GM18909 (cell line): ENCODE results near the gene APRT.
A peak's percentile ranks its signal among the peaks of the same experiment; 100 is the strongest.
"Not testable (repeated sequence)": the region's sequence is repeated elsewhere in the genome, so short reads cannot be mapped to it uniquely, and the experiment has no call there.

Source experiments
- ATAC-seq: cut with Tn5 transposase; IDR thresholded peaks from one replicate; pipeline ENCODE4 v1.9.1; 2021; ENCODE audit warnings: mild to moderate bottlenecking; ENCODE audit not compliant: unreplicated experiment, poor library complexity

The APRT gene

DNA sequence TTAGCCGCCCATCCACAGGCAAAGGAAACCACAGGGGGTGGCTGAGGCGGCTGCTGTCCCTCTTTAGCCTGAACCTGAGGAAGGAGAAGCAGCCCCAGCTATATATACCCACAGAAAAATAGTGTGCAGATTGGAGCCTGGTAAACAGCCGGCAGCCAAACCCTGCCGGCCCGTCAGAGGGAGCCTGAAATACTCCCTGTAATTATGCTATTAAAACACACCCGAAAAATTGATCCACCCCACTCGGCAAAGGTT, 33.5 kb downstream of the APRT start:
- no peak for ATAC-seq

DNA sequence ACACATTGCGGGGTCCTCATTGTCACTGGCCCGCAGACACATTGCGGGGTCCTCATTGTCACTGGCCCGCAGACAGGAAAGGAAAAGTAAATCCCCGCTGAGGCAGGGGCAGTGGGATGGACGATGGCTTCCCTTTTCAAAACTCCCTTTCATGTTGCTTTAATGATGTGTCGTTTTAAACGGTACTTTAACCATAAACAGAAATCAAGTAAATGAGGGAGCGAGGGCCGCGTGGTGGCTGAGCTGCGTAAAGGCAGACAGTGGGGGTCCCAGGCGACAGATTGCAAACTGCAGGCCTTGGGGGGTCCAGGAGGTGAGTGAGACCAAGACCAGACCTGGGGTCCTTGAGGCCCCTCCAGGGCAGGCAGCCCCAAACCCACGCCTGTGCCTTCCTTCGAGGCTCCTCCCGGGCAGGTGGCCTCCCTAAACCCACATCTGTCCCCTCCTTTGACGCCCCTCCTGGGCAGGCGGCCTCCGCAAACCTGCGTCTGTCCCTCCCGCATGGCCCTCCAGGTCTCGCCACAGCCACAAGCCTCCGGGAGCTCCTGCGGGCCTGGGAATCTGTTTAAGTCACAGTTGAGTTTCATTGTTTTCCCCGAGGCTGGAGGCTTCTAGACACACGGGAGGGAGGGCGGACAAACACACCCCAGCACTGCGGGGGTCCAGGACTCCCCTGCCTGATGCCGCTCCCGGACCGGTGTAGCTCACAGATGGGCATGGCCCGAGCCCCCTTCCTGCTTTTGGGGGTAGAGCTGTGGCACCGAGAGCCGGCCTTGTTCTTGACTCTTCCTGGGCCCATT, 34.1 kb downstream of the APRT start:
- no peak for ATAC-seq

DNA sequence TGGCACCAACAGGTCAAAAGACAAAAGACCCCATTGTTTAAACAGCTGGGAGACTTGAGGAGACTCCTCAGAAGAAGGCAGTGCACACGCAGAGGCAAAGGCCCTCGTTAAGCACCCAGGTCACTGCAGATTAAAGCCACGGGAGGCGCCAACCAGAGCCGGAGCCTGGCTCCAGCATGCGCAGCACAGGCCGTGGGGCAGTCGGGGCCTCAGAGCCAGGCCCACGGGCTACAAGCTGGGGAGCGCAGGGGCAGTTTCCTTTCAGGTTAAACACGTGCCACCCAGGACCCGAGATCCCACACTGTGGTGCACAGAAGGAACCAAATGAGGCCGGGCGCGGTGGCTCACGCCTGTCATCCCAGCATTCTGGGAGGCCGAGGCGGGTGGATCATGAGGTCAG, 35.9 kb downstream of the APRT start:
- ATAC-seq: no peak

DNA sequence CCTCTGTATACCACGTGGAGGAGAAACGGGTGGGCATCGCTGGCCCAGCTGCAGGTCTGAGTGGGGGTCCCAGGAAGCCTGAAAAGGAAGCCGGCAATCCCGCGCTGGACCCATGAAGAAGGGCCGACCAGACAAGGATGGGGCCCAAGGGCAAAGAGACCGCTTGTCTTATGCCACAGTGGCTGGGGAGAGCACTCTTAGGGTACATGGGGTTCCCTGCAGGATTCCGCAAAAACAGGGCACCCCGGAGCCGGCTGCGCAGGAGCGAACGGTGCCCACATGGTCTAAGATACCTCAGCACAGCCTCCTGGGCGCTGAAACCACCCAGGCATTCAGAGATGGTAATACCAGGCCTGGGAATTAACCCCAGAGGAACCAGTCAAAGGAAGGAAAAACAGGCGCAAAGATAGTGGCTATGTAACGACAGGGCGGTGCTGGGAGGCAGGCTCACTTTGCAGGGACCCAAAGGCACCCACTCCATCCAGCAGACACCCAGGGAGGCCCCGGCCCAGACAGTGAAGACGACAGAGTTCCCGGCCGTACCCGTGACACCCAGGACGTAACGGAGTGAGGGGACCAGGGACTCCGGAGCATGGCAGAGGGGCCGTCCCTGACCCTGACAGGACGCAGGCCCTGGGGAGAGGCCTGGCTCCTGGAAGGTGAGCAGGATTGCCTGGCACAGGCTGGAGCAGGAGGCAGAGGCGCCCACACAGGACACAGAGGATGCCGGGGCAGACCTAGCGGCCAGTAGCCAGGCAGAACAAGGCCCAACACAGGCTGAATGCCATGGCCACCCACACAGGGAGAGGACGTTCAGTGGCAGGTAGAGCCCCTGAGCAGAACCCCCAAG, 37.0 kb downstream of the APRT start:
- no peak for ATAC-seq

DNA sequence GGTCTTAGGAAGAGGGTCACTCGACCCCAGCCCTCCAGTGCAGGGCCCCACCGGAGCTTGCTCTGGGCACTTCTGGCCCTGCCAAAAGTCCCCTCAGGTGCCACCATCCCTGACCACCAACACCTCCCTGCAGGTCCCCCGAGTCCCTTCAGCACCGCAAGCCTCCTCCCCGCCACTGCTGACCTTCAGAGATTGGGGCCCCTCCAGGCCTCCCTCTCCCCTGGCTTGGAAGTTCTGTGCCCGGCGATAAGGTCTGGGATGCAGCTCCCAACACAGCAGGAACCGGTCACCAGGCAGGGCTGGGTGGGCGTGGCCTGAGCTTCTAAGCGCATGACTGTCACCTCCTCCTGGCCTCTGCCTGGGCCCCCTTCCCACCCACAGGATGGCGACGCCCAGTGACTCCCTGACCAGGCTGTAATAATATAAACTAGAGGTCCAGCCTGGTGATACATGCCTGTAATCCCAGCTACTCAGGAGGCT, 37.9 kb downstream of the APRT start:
- no peak for ATAC-seq

DNA sequence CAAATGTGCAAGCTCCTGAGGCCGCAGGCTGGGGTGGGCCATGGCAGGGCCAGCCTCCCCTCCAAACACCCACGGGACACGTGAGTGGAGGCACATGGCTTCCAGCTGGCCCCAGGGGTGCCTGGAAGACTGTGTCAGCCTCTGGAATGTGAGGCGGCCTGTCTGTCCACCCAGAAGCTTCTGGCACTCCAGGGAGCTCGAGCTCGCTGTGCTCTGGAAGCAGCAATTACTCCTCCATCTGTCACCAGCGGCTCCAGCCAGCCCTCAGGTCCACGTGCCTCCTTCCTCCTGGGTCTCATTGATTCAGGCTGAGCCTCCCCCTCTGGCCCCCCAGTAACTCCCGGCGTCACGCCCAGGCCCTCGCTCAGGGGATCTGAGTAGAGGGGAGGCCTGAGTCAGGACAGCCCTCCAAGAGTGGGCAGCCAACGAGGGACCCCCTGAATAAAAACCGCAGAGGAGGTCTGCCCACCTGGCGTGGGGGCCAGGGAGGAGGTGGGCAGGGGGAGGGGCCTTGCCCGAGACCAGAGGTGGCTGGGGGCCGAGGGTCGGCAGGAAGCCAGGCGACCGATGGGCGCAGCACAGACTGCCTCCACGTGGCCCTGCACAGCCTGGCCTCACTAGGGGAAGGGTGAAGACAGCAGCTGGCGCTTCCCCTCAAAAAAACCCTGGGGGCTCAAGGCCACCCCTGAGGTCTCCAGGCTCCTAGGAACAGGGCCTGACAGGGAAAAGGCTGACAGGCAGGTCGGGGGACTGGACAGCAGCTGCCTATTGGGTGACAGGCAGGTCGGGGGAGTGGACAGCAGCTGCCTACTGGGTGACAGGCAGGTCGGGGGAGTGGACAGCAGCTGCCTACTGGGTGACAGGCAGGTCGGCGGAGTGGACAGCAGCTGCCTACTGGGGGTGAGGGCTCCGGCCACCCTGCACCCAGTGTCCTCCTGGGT, 38.6 kb downstream of the APRT start:
- no peak for ATAC-seq

DNA sequence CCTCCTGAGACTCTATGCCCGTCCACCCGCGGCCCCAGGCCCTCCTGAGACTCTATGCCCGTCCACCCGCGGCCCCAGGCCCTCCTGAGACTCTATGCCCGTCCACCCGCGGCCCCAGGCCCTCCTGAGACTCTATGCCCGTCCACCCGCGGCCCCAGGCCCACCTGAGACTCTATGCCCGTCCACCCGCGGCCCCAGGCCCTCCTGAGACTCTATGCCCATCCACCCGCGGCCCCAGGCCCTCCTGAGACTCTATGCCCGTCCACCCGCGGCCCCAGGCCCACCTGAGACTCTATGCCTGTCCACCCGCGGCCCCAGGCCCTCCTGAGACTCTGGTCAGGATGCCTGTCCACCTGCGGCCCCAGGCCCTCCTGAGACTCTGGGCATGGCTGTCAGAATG, 39.9 kb downstream of the APRT start:
- ATAC-seq: not testable (repeated sequence)

DNA sequence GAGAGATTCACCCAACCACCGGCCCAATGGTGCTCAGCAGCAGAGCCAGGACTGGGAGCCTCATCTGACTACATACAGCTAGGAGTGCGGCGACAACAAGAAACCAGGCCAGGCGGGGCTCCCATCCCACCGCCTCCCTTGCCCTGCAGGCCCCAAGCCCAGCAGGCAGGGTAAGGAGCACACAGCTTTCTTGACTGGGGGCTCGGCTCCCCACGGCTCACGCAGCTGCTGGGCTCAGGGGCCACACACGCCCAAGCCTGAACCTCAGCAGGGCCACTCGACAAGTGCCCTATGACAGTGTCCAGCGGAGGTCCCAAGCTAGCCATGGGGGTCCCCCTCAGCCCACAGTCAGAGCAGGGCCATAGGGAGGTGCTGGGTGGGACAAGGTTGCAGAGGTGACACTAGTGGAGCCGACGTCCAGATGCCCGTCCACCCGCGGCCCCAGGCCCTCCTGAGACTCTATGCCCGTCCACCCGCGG, 40.4 kb downstream of the APRT start:
- ATAC-seq: no peak

DNA sequence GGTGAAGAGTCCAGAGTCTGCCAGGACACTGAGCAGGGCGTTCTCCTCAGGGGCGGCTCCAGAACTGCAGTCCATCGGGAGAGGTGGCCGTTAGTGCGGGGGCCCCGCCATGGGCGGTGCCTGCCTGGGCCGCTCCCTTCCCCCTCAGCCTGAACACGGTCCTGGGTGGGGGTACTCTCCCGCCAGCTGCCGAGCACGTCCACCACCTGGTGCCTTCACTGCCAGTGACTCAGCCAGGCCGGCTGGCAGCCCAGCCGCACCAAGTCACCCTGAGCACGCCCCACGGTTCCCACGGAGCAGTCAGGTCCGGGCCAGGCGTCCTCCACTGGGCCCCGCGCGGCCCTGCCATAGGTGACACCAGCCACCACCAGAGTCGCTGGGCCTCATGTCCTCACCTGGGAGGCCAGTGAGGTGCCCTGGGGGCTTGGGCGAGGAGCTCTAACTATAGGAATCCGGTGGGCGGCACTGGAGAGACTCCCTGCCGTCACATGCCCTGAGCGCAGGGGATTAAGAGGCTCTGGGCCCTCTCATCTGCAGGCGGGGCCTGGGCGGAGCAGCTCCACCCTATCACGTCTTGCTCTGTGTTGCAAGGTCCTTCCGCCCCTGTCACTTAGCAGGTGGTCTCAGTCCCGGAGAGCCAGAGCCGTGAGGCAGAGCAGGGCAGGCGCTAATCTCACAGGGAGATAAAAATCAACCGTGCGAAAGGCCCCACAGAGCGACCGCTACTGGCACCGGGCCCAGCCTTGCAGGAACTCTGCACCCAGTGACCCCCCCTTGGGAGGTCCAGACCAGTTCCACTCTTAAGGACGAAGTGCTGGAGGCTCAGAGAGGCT, 41.1 kb downstream of the APRT start:
- ATAC-seq: peak; percentile 52

DNA sequence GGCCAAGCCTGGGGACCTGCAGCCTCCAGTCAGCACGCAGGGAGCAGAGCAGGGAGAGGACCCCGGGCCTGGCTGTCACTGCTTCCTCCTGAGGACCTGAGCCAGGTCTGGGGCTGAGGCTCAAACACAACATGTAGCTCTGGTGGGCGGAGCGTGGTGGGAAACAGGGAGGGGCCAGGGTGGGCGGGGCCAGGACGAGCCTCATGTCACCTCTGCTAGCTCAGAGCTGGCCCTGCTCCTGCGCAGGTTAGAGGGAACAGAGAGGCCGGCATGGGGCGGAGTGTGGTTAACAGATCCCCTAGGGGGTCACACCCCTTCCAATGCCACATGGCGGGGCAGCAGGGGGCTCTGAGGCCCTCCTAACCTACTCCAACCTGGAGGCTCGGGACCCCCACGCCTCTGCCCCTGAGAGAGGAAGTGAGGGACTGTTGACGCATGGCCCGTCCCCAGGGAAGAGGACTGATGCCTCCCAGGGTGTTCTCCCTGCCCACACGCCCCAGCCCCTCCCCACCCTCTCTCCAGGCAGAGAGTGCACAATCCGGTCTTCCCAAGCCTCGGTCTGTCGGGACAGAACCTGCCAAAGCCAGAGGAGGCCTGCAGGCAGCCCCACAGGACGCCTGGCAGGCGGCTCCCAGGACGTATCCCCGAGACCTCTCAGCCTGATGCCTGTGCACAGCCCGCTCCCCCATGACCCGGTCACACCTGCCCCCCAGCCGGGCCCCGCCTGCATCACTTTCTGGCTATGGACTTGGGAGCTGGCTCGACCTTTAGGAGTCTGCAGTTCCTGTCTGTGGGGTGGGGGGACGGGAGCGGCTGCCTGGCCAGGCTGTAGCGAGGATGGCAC, 41.9 kb downstream of the APRT start:
- no peak for ATAC-seq

DNA sequence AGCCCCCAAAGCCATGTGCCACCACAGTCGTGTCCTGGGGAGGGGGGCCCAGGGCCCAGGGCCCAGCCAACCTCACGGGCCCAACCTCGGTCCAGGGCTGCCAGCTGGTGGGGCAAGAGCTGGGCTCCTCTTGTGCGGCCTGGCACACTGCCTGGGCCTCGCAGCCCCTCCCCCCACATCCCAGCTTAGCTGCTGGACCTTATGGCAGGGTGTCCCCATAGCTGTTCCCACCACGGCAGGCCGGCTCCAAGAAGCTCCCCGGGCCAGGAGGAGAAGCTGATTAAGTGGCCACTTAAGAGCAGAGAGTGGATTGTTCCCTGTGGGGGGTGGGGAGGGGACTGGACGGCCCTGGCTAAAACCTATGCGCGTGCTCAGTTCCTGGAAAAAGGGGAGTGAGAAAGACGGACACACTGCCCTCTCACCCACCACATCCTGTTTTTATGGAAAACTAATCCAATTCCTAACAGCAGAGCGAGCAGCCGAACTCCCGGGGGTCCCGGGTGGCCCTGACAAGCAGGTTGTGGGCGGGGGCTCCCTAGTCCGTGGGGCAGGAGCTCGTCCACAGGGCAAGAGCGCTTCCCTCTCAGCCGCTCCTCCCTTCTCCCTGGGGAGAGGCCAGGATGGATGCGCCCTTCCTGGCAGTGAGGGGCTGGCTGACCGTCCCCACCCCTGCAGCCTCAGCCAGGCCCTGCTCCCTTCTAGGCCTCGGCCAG, 43.5 kb downstream of the APRT start:
- no peak for ATAC-seq

DNA sequence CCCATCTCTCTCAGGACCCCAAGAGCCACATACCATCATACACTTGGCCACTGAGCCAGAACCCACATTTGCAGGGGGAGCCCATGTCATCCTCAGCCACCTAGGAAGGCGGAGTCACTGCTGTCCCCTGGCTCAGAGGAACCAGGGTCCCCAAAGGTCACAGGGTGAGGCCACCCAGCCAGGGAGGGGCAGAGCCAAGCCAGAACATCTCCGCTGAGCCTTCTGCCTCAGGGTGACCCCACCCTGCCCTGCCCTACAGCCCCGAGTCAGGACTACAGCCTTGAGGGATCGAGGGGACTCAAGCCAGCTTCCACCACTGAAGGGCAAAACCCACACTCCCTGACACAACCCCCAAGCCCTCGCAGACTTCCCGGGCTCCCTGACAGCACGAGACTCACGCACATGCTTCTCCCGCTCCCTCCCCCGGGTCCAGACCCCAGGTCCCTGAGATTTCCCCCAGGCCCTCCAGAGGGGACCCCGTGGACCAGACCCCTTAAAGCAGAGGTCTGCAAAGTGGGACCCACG, 44.1 kb downstream of the APRT start:
- no peak for ATAC-seq

DNA sequence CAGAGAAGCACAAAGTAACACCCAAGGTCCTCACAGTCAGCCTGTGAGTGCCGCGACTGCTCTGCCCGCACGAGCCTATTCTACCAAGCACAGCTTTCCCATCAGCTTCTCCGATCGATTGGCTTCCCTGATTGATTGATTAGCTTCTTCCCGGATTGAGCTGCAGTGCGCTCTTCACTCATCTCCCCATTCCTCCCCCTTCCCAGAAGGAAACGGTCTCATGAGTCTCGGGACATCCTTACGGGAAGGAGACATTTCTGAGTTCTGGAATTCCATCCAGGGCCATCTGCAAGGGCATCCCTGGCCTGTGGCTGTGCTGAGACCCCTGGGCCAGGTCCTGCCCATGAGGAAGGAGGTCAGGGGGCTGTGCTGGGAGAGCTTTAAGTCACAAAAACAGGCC, 44.8 kb downstream of the APRT start:
- ATAC-seq: no peak

DNA sequence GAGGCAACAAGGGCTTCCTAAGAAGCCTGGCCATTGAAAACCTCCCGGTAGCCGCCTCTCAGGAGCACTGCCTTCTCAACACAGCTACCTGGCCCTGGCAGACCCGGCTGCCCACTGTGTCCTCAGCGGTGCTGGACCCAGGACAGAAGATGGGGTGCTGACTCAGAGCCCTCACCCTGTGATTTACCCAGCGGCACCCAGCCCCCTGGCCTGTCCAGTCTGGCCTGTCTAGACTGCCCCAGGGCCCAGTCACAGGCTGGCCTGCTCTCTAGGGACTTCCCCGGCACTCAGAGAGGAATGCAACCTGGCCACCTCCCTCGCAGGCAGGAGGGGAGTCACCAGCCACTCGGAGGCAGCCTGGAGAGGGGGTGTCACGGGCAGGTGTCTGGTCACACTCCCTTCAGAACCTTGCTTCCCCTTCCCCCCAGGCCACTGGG, 46.8 kb downstream of the APRT start:
- ATAC-seq: no peak

DNA sequence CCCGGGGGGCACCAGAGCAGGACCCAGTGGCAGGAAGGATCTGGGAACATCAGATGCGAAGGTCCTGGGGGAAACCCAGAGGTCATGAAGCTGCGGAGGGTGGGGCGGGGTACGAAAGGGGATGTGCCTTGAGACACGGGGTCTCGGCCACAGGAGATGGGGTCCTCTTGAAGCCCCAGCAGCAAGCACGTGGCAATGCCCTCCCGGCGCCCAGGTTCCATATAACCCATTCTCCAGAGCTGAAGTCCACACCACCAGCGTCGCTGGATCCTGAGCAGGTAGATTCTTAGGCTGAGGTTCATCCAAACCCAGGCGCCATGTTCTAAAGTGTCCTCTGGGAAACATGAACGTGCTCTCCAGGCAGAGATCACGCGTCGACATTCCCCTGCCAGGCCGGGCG, 47.6 kb downstream of the APRT start:
- no peak for ATAC-seq

DNA sequence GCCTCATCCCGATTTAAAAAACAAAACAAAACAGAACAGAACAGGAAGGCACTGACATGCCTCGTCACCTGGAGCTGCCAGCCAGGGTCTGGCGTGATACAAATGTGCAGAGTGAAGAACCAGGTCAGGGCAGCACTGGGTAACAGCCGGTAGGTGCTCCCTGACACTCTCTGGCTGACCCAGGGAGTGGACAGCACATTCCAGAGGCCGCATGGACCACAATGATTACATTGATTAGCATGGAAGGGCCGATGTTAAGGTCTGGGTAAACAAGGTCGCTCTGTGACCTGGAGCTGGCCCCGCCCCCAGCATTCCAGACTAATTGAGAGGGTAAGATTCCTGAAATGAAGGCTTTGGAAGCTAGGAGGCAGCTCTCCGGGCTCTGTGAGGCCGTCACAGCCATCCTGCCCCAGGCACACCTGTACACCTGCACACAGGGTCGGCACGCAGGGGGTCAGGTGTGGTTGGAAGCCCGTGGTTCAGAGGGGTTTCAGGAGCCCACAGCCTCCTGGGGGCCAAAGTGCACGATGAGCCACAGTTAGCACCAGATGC, 48.1 kb downstream of the APRT start:
- no peak for ATAC-seq

DNA sequence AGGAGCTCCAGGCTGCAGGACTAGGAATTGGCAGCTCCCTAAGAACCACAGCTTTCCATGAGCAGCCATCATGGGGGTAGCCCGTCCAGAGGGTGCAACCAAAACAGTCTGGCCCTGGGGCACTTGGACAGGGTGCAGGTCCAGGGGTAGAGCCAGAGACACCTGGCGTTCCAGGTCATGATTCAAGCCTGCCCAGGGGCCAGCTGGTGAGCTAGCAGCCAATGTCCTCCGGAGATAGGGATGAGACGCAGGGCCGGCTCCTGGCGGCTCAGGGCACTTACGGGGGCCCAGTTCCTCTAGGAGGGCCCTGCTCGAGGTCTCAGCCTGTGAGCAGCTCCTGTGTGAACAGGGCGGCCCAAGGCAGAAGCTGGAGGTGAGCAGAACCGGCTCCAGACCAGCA, 48.8 kb downstream of the APRT start:
- ATAC-seq: no peak
